WERI-Rb-1 (cell line): ENCODE data around the gene ROM1.
A peak's percentile ranks its signal among the peaks of the same experiment; 100 is the strongest.
"Not testable (repeated sequence)": the region's sequence is repeated elsewhere in the genome, so short reads cannot be mapped to it uniquely, and the experiment has no call there.

Experiments
- DNase-seq: peaks from one replicate; pipeline ENCODE4 v3.0.0-alpha.2; 2020
- H3K27ac ChIP-seq: fragments of 250-450 bp; sonication (Bioruptor Pico); 2 replicates; pipeline ENCODE4 v1.5.1; 2020; ENCODE audit warnings: mild to moderate bottlenecking, moderate library complexity
- H3K27me3 ChIP-seq: fragments of 250-450 bp; sonication (Bioruptor Pico); 2 replicates; pipeline ENCODE4 v1.5.1; 2021; ENCODE audit warnings: mild to moderate bottlenecking, low read depth, moderate library complexity; ENCODE audit not compliant: insufficient read depth, severe bottlenecking
- H3K36me3 ChIP-seq: fragments of 250-450 bp; sonication (Bioruptor Pico); 2 replicates; pipeline ENCODE4 v1.5.1; 2020; ENCODE audit warnings: mild to moderate bottlenecking, moderate library complexity
- H3K4me3 ChIP-seq: 2 replicates; pipeline ENCODE4 v1.5.1; 2011; ENCODE audit warnings: low read depth, mild to moderate bottlenecking, control low read depth, low read length
- H3K9me3 ChIP-seq: fragments of 250-450 bp; sonication (Bioruptor Pico); 2 replicates; pipeline ENCODE4 v1.5.1; 2021; ENCODE audit warnings: mild to moderate bottlenecking, moderate library complexity; ENCODE audit not compliant: severe bottlenecking
- TF ChIP-seq, protein P1 (sequence below): IDR thresholded peaks from 2 replicates; pipeline ENCODE4 v1.5.1; 2011; ENCODE audit warnings: low read depth, mild to moderate bottlenecking, control low read depth, inconsistent platforms, low read length

ROM1 gene

GRCh38 chr11:62612366-62613290, at the start of gene ROM1, which contains the start of gene EML3:
Gene ROM1, plus strand, starts transcription at chr11:62613257. Its CDS starts 25 bp downstream, at chr11:62613282.
Gene EML3, minus strand, starts transcription at chr11:62612775. Its CDS starts 318 bp downstream, at chr11:62612457.
- peak within 1 kb of the TSS; percentile 73 for H3K27ac ChIP-seq
- peak; percentile 92 for DNase-seq
- TF ChIP-seq, protein P1, sequence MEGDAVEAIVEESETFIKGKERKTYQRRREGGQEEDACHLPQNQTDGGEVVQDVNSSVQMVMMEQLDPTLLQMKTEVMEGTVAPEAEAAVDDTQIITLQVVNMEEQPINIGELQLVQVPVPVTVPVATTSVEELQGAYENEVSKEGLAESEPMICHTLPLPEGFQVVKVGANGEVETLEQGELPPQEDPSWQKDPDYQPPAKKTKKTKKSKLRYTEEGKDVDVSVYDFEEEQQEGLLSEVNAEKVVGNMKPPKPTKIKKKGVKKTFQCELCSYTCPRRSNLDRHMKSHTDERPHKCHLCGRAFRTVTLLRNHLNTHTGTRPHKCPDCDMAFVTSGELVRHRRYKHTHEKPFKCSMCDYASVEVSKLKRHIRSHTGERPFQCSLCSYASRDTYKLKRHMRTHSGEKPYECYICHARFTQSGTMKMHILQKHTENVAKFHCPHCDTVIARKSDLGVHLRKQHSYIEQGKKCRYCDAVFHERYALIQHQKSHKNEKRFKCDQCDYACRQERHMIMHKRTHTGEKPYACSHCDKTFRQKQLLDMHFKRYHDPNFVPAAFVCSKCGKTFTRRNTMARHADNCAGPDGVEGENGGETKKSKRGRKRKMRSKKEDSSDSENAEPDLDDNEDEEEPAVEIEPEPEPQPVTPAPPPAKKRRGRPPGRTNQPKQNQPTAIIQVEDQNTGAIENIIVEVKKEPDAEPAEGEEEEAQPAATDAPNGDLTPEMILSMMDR, result peak; percentile 95

DNA sequence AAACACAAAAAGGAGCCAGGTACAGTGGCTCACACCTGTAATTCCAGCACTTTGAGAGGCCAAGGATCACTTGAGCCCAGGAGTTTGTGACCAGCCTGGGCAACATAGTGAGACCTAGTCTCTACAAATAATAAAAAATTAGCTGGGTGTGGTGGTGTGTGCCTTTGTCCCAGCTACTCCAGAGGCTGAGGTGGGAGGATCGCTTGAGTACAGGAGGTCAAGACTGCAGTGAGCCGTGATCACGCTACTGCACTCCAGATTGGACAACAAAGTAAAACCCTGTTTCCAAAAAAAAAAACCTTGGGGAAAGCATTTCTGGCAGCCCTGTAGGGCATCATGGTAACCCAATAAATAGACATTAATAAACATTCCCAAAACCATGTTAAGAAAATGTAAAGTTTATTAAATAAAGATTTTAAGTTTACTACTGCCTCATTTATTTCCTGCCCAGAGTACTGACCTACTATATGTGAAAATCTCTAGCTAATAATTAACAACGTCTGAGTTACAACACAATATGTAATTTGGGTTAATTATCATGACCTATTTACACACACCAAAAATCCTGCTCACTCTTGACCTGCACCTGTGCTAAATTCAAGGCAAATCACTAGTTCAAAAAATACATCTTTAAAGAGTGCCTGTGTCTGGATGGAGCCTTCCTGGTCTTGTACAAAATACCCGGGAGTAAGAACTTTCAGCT, 47.8 kb upstream of the ROM1 start:
- peaks cover 86% of the 10 kb centered on the region for H3K36me3 ChIP-seq
- no peaks in the 10 kb centered on the region for H3K9me3 ChIP-seq
- H3K27ac ChIP-seq, result no peak overlapping the region
- TF ChIP-seq, protein P1, result no peak
- no peaks in the 10 kb centered on the region for H3K27me3 ChIP-seq
- no peak overlapping the region for H3K4me3 ChIP-seq
- DNase-seq, result no peak

More at GRCh38 chr11:62612366-62613290, at the start of gene ROM1, which contains the start of gene EML3:
- peaks cover 5% of the 10 kb centered on the region; the same call in 1 of the 2 replicates for H3K36me3 ChIP-seq
- no peaks in the 10 kb centered on the region for H3K27me3 ChIP-seq
- no peaks in the 10 kb centered on the region for H3K9me3 ChIP-seq
- peak within 1 kb of the TSS; percentile 76 for H3K4me3 ChIP-seq

- no peak for DNase-seq
- no peaks in the 10 kb centered on the region for H3K9me3 ChIP-seq
- TF ChIP-seq, protein P1, result no peak
- H3K36me3 ChIP-seq, result peaks cover 86% of the 10 kb centered on the region
- H3K4me3 ChIP-seq, result no peak overlapping the region
- H3K27ac ChIP-seq, result no peak overlapping the region
- no peaks in the 10 kb centered on the region for H3K27me3 ChIP-seq
Observed at GRCh38 chr11:62566247-62566646, 46.8 kb upstream of the ROM1 start.

- DNase-seq, result no peak
- no peaks in the 10 kb centered on the region for H3K9me3 ChIP-seq
- H3K27me3 ChIP-seq, result no peaks in the 10 kb centered on the region
- peaks cover 93% of the 10 kb centered on the region for H3K36me3 ChIP-seq
- TF ChIP-seq, protein P1, result no peak
- no peak overlapping the region for H3K27ac ChIP-seq
- no peak overlapping the region for H3K4me3 ChIP-seq
Observed at GRCh38 chr11:62567018-62567633, 45.9 kb upstream of the ROM1 start.

- no peak for DNase-seq
- TF ChIP-seq, protein P1, result no peak
- H3K36me3 ChIP-seq, result peaks cover 83% of the 10 kb centered on the region
- H3K27ac ChIP-seq, result no peak overlapping the region
- no peaks in the 10 kb centered on the region for H3K9me3 ChIP-seq
- no peak overlapping the region for H3K4me3 ChIP-seq
- no peaks in the 10 kb centered on the region for H3K27me3 ChIP-seq
Observed at GRCh38 chr11:62569611-62570010, 43.4 kb upstream of the ROM1 start.

- not testable (repeated sequence) for H3K27ac ChIP-seq, H3K9me3 ChIP-seq, H3K4me3 ChIP-seq, DNase-seq, H3K27me3 ChIP-seq
- peaks cover 79% of the 10 kb centered on the region for H3K36me3 ChIP-seq
Observed at GRCh38 chr11:62570903-62571302, 42.2 kb upstream of the ROM1 start.

GRCh38 chr11:62571493-62571892, 41.6 kb upstream of the ROM1 start:
- H3K9me3 ChIP-seq, H3K27me3 ChIP-seq, H3K27ac ChIP-seq, H3K4me3 ChIP-seq, DNase-seq: not testable (repeated sequence)
- H3K36me3 ChIP-seq, result peaks cover 80% of the 10 kb centered on the region
